Nephron (organoid): ENCODE results near the gene EMD.

Experiments
- H3K27ac Mint-ChIP-seq, 3 experiments: 2 replicates each; pipeline ENCODE4 v1.8.0; 2020; ENCODE audit warnings: mixed read lengths in 3 of 3, mild to moderate bottlenecking in 2 of 3, moderate library complexity in 1 of 3
- H3K27me3 Mint-ChIP-seq: 2 replicates; pipeline ENCODE4 v1.8.0; 2021; ENCODE audit warnings: low read depth, mild to moderate bottlenecking, moderate library complexity, mixed read lengths
- H3K36me3 Mint-ChIP-seq: 2 replicates; pipeline ENCODE4 v1.8.0; 2020; ENCODE audit warnings: low read depth, mixed read lengths
- H3K4me1 Mint-ChIP-seq: 2 replicates; pipeline ENCODE4 v1.8.0; 2020; ENCODE audit warnings: mixed read lengths
- H3K4me3 Mint-ChIP-seq, 3 experiments: 2 replicates each; pipeline ENCODE4 v1.8.0; 2020; ENCODE audit warnings: mild to moderate bottlenecking in 3 of 3, mixed read lengths in 3 of 3, moderate library complexity in 2 of 3
- H3K9me3 Mint-ChIP-seq: 2 replicates; pipeline ENCODE4 v1.8.0; 2020; ENCODE audit warnings: mixed read lengths
- TF ChIP-seq, protein P1 (sequence below), 3 experiments: fragments of 200-600 bp; sonication (generic); IDR thresholded peaks; one replicate each; pipeline ENCODE4 v1.5.0; 2021; ENCODE audit warnings: antibody characterized with exemption in 3 of 3; ENCODE audit not compliant: unreplicated experiment in 3 of 3

The EMD gene

GRCh38 chrX:154365052-154365600 lies 14.0 kb upstream of the EMD start:
- no peaks in the 10 kb centered on the region for H3K27me3 Mint-ChIP-seq

GRCh38 chrX:154365997-154366665 lies 13.0 kb upstream of the EMD start:
- no peaks in the 10 kb centered on the region for H3K4me1 Mint-ChIP-seq
- H3K9me3 Mint-ChIP-seq = peaks cover 5% of the 10 kb centered on the region
- H3K27ac Mint-ChIP-seq = no peak overlapping the region
- TF ChIP-seq, protein P1, sequence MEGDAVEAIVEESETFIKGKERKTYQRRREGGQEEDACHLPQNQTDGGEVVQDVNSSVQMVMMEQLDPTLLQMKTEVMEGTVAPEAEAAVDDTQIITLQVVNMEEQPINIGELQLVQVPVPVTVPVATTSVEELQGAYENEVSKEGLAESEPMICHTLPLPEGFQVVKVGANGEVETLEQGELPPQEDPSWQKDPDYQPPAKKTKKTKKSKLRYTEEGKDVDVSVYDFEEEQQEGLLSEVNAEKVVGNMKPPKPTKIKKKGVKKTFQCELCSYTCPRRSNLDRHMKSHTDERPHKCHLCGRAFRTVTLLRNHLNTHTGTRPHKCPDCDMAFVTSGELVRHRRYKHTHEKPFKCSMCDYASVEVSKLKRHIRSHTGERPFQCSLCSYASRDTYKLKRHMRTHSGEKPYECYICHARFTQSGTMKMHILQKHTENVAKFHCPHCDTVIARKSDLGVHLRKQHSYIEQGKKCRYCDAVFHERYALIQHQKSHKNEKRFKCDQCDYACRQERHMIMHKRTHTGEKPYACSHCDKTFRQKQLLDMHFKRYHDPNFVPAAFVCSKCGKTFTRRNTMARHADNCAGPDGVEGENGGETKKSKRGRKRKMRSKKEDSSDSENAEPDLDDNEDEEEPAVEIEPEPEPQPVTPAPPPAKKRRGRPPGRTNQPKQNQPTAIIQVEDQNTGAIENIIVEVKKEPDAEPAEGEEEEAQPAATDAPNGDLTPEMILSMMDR (IDR thresholded peaks at IDR 0.05; ENCODE audit: unreplicated experiment in 3 of 3) = no peak
- no peaks in the 10 kb centered on the region for H3K27me3 Mint-ChIP-seq
- H3K4me3 Mint-ChIP-seq = no peak overlapping the region
- peaks cover 29% of the 10 kb centered on the region for H3K36me3 Mint-ChIP-seq

More at GRCh38 chrX:154365052-154365600, 14.0 kb upstream of the EMD start:
- TF ChIP-seq, protein P1 (IDR thresholded peaks at IDR 0.05; ENCODE audit: unreplicated experiment in 3 of 3) = no peak
- no peaks in the 10 kb centered on the region for H3K4me1 Mint-ChIP-seq
- no peak overlapping the region for H3K4me3 Mint-ChIP-seq
- peaks cover 5% of the 10 kb centered on the region for H3K9me3 Mint-ChIP-seq
- H3K27ac Mint-ChIP-seq = no peak overlapping the region
- peaks cover 33% of the 10 kb centered on the region for H3K36me3 Mint-ChIP-seq

DNA sequence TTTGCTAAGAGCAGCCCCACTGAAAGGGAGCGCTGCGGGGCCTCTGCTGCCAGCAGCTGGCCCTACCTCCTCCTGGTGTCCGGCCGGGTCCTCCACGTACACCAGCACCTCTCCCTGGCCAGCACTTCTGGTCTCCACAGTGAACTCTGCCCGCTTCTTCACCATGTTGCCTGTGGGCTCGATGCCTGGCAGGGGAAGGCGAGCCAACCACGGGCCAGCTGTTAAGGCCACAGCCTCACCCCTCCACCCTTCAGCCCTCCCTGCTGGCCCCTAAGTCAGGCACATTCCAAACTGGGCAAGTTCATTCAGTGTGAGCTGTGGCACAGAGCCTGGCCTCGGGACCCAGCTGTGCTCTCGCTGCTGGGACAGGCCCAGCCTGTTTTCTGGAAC lies 12.4 kb upstream of the EMD start:
- Mint-ChIP-seq H3K4me3 (no peak overlapping the region), H3K27me3 (no peaks in the 10 kb centered on the region), H3K9me3 (peaks cover 5% of the 10 kb centered on the region), H3K4me1 (no peaks in the 10 kb centered on the region), H3K27ac (no peak overlapping the region), H3K36me3 (peaks cover 29% of the 10 kb centered on the region)
- TF ChIP-seq, protein P1 (IDR thresholded peaks at IDR 0.05; ENCODE audit: unreplicated experiment in 3 of 3) = no peak

GRCh38 chrX:154367474-154368308 lies 11.4 kb upstream of the EMD start:
- H3K9me3 Mint-ChIP-seq = peaks cover 5% of the 10 kb centered on the region
- peaks cover 27% of the 10 kb centered on the region for H3K36me3 Mint-ChIP-seq
- peak overlapping the region; percentile 77 to 97 (median 95) for H3K4me3 Mint-ChIP-seq
- no peaks in the 10 kb centered on the region for H3K27me3 Mint-ChIP-seq
- TF ChIP-seq, protein P1 (IDR thresholded peaks at IDR 0.05; ENCODE audit: unreplicated experiment in 3 of 3) = no peak
- peak overlapping the region in 1 of 3 experiments; percentile 48 for H3K27ac Mint-ChIP-seq
- H3K4me1 Mint-ChIP-seq = no peaks in the 10 kb centered on the region

DNA sequence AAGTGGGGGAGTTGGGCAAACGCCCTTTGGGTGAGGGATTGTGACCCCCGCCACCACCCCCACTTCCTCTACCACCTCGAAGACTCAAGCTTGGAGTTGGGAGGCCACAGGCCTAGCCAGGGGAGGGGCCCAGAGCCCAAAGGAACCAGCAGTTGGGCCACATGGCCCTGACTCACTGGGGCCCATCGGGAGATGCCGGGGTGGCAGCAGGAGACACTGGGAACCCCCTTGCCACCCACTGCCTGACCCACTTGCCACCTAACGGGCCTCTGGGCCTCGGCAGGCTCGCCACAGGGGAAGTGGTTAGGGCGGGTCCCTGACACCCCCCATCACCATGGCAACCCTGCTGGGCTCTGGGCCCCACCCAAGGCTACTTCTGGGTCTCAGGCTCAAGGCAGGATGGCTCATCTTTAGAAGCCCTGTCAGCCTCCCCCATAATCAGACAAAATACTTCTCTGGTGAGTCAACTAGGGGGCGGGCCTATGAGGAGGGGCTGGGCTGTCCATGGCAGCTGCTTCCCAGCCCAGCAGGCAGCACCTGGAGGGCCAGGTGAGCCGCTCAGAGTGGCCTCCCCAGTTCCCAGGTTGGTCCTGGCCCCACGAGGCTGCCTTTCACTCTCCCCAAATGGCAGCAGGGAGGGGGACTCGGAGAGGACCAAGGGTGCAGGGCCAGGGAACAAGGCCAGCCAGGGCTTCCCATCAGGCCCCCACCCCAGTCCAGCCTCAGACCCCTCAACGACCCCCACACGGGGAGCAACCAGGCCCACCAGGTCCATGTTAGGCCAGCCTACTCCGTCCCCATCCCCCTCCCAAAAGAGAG lies 10.3 kb upstream of the EMD start:
- H3K27me3 Mint-ChIP-seq = no peaks in the 10 kb centered on the region
- H3K9me3 Mint-ChIP-seq = peaks cover 5% of the 10 kb centered on the region
- peaks cover 5% of the 10 kb centered on the region for H3K4me1 Mint-ChIP-seq
- peaks cover 21% of the 10 kb centered on the region for H3K36me3 Mint-ChIP-seq
- H3K27ac Mint-ChIP-seq = peak overlapping the region in 2 of 3 experiments; percentile 43 to 97
- TF ChIP-seq, protein P1 (IDR thresholded peaks at IDR 0.05; ENCODE audit: unreplicated experiment in 3 of 3) = no peak
- H3K4me3 Mint-ChIP-seq = peak overlapping the region; percentile 89 to 97 (median 95)
